ENCODE data around the gene RO60.
A peak's percentile ranks its signal among the peaks of the same experiment; 100 is the strongest.

RO60 gene

DNA sequence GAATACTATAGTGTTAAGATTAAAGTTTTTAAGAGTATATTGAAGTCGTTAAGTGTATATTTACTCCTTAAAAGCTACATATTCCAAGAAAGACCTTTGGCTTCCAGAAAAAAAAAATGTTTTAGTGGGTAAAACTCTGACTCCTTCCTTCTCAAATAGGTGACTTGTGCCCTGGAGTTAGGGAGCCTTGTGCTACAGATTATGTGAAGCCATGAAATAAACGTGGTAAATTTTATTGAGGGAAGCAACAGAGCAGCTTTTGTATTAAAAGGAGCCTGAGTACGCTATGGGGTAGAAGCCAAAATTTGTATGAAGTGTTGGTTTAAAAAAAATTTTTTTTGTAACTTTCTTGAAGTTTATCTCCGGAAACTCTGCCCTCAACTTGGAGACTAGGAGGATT, 994 bp downstream of the RO60 start:
- Histone ChIP-seq H3K9ac (ENCODE audit: low read depth in 1 of 2, low read length in 2 of 2) (peak overlapping the region; percentile 93 to 96), H3K27ac (ENCODE audit: low read depth in 2 of 2, low read length in 2 of 2) (peak overlapping the region; percentile 97), H3K4me3 (ENCODE audit: low read length in 2 of 2) (peak overlapping the region; percentile 90 to 97), H3K36me3 (ENCODE audit: control insufficient read depth in 2 of 2, insufficient read depth in 2 of 2, low read length in 2 of 2) (no peaks in the 10 kb centered on the region), H3K27me3 (ENCODE audit: control insufficient read depth in 2 of 2, insufficient read depth in 2 of 2, low read length in 2 of 2) (no peaks in the 10 kb centered on the region), H3K9me3 (ENCODE audit: control insufficient read depth in 2 of 2, low read length in 2 of 2) (no peaks in the 10 kb centered on the region), H3K4me1 (ENCODE audit: control insufficient read depth in 2 of 2, insufficient read depth in 2 of 2, low read length in 2 of 2) (peaks cover 9 to 18% of the 10 kb centered on the region in 2 donors)

- H3K36me3 ChIP-seq (ENCODE audit: control insufficient read depth in 2 of 2, insufficient read depth in 2 of 2, low read length in 2 of 2): no peaks in the 10 kb centered on the region
- H3K27ac ChIP-seq (ENCODE audit: low read depth in 2 of 2, low read length in 2 of 2): no peak overlapping the region
- H3K9ac ChIP-seq (ENCODE audit: low read depth in 1 of 2, low read length in 2 of 2): peak overlapping the region; percentile 93 to 96
- no peaks in the 10 kb centered on the region for H3K9me3 ChIP-seq (ENCODE audit: control insufficient read depth in 2 of 2, low read length in 2 of 2)
- H3K27me3 ChIP-seq (ENCODE audit: control insufficient read depth in 2 of 2, insufficient read depth in 2 of 2, low read length in 2 of 2): no peaks in the 10 kb centered on the region
- H3K4me1 ChIP-seq (ENCODE audit: control insufficient read depth in 2 of 2, insufficient read depth in 2 of 2, low read length in 2 of 2): peaks cover 9 to 18% of the 10 kb centered on the region in 2 donors
- peak overlapping the region in 1 of 2 donors; percentile 97 for H3K4me3 ChIP-seq (ENCODE audit: low read length in 2 of 2)
These were observed 1.5 kb downstream of the RO60 start for GRCh38 chr1:193060938-193061337.

DNA sequence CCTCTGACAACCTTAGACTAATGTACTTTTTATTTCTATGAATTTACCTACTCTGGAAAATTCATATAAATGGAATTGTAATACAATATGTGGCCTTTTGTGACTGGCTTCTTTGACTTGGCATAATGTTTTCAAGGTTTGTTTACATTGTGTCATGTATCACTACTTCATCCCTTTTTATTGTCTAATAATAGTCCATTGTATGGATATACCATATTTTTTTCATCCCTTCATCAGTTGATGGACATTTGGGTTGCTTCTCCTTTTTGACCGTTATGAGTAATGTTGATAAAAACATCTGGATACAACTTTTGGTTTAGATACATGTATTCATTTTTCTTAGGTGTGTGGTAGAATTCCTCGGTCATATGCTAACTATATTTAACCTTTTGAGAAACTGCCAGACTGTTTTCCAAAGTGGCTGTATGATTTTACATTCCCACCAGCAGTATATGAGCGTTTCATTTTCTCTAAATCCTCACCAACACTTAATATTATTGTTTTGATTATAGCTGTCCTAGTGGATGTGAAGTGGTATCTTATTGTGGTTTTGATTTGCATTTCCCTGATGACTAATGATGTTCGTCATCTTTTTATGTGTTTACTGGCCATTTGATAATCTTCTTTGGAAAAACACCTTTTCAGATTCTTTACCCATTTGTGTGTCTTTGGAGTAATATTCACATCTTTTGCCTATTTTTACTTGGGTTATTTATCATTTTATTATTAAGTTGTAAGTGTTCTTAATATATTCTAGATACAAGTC, 3.5 kb downstream of the RO60 start:
- Histone ChIP-seq H3K27me3 (ENCODE audit: control insufficient read depth in 2 of 2, insufficient read depth in 2 of 2, low read length in 2 of 2) (no peaks in the 10 kb centered on the region), H3K36me3 (ENCODE audit: control insufficient read depth in 2 of 2, insufficient read depth in 2 of 2, low read length in 2 of 2) (no peaks in the 10 kb centered on the region), H3K9ac (ENCODE audit: low read depth in 1 of 2, low read length in 2 of 2) (no peak overlapping the region), H3K4me3 (ENCODE audit: low read length in 2 of 2) (no peak overlapping the region), H3K4me1 (ENCODE audit: control insufficient read depth in 2 of 2, insufficient read depth in 2 of 2, low read length in 2 of 2) (peaks cover 9 to 18% of the 10 kb centered on the region in 2 donors), H3K9me3 (ENCODE audit: control insufficient read depth in 2 of 2, low read length in 2 of 2) (no peaks in the 10 kb centered on the region), H3K27ac (ENCODE audit: low read depth in 2 of 2, low read length in 2 of 2) (no peak overlapping the region)

GRCh38 chr1:193065954-193066353, 6.5 kb downstream of the RO60 start:
- Histone ChIP-seq H3K27me3 (ENCODE audit: control insufficient read depth in 2 of 2, insufficient read depth in 2 of 2, low read length in 2 of 2) (no peaks in the 10 kb centered on the region), H3K27ac (ENCODE audit: low read depth in 2 of 2, low read length in 2 of 2) (no peak overlapping the region), H3K9ac (ENCODE audit: low read depth in 1 of 2, low read length in 2 of 2) (no peak overlapping the region), H3K9me3 (ENCODE audit: control insufficient read depth in 2 of 2, low read length in 2 of 2) (no peaks in the 10 kb centered on the region), H3K4me3 (ENCODE audit: low read length in 2 of 2) (no peak overlapping the region), H3K36me3 (ENCODE audit: control insufficient read depth in 2 of 2, insufficient read depth in 2 of 2, low read length in 2 of 2) (peaks cover 0 to 4% of the 10 kb centered on the region in 2 donors), H3K4me1 (ENCODE audit: control insufficient read depth in 2 of 2, insufficient read depth in 2 of 2, low read length in 2 of 2) (peaks cover 2% of the 10 kb centered on the region in 2 donors)

- H3K27ac ChIP-seq (ENCODE audit: low read depth in 2 of 2, low read length in 2 of 2): no peak overlapping the region
- H3K36me3 ChIP-seq (ENCODE audit: control insufficient read depth in 2 of 2, insufficient read depth in 2 of 2, low read length in 2 of 2): peaks cover 0 to 4% of the 10 kb centered on the region in 2 donors
- H3K4me1 ChIP-seq (ENCODE audit: control insufficient read depth in 2 of 2, insufficient read depth in 2 of 2, low read length in 2 of 2): peaks cover 0 to 2% of the 10 kb centered on the region in 2 donors
- H3K27me3 ChIP-seq (ENCODE audit: control insufficient read depth in 2 of 2, insufficient read depth in 2 of 2, low read length in 2 of 2): no peaks in the 10 kb centered on the region
- no peaks in the 10 kb centered on the region for H3K9me3 ChIP-seq (ENCODE audit: control insufficient read depth in 2 of 2, low read length in 2 of 2)
- H3K4me3 ChIP-seq (ENCODE audit: low read length in 2 of 2): no peak overlapping the region
- H3K9ac ChIP-seq (ENCODE audit: low read depth in 1 of 2, low read length in 2 of 2): no peak overlapping the region
These were observed 7.2 kb downstream of the RO60 start for GRCh38 chr1:193066606-193067005.

DNA sequence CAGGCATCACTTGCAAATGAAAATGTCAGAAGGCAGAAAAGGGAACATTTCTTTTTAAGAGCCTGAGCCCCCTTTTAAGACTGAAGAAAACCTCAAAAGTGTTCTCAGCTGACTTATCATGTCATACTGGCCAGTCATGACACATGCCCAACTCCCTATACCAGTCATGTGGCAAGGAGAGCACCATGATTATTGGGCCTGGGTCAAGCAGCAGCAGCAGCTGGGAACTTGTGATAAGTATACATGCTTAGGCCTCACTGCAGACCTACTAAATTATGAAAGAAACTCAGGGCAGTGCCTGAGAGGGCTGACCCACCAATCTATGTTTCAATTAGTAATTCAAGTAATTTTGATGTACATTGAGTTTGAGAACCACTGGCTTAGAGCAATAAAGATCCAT, 8.6 kb downstream of the RO60 start:
- H3K4me3 ChIP-seq (ENCODE audit: low read length in 2 of 2): no peak overlapping the region
- H3K4me1 ChIP-seq (ENCODE audit: control insufficient read depth in 2 of 2, insufficient read depth in 2 of 2, low read length in 2 of 2): no peaks in the 10 kb centered on the region
- no peaks in the 10 kb centered on the region for H3K9me3 ChIP-seq (ENCODE audit: control insufficient read depth in 2 of 2, low read length in 2 of 2)
- no peak overlapping the region for H3K9ac ChIP-seq (ENCODE audit: low read depth in 1 of 2, low read length in 2 of 2)
- H3K27ac ChIP-seq (ENCODE audit: low read depth in 2 of 2, low read length in 2 of 2): no peak overlapping the region
- H3K27me3 ChIP-seq (ENCODE audit: control insufficient read depth in 2 of 2, insufficient read depth in 2 of 2, low read length in 2 of 2): no peaks in the 10 kb centered on the region
- H3K36me3 ChIP-seq (ENCODE audit: control insufficient read depth in 2 of 2, insufficient read depth in 2 of 2, low read length in 2 of 2): peaks cover 0 to 4% of the 10 kb centered on the region in 2 donors

DNA sequence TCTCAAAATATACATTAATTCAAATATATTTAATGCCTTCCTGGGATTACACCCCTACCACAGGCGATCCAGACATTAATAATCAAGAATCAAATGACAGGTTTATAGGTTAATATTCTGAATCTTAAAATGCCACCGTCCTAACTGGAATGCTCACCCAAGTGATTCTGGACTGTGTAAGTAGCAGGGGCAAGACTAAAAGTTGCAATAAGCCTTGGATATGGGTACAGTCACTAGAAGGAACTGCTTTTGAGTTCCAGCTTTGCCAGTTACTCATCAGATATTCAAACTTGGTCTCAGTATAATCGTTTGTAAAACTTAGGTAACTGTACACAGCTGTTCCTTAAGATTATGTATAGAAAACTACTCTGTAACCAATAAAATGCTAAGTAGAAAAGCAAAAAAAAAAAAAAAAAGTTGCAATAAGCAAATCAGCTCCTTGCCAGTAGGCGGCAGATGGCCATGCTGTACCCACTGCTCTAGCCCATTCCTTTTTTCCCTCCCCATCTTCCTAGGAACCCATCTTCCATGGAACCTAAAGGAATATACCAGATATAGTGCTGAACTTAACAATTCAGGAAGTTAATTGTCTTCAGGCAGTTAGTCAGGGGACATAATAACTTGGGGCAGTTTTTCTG, 10.5 kb downstream of the RO60 start:
- no peak overlapping the region for H3K27ac ChIP-seq (ENCODE audit: low read depth in 2 of 2, low read length in 2 of 2)
- no peaks in the 10 kb centered on the region for H3K27me3 ChIP-seq (ENCODE audit: control insufficient read depth in 2 of 2, insufficient read depth in 2 of 2, low read length in 2 of 2)
- no peak overlapping the region for H3K9ac ChIP-seq (ENCODE audit: low read depth in 1 of 2, low read length in 2 of 2)
- H3K36me3 ChIP-seq (ENCODE audit: control insufficient read depth in 2 of 2, insufficient read depth in 2 of 2, low read length in 2 of 2): peaks cover 0 to 4% of the 10 kb centered on the region in 2 donors
- H3K9me3 ChIP-seq (ENCODE audit: control insufficient read depth in 2 of 2, low read length in 2 of 2): no peaks in the 10 kb centered on the region
- no peaks in the 10 kb centered on the region for H3K4me1 ChIP-seq (ENCODE audit: control insufficient read depth in 2 of 2, insufficient read depth in 2 of 2, low read length in 2 of 2)
- no peak overlapping the region for H3K4me3 ChIP-seq (ENCODE audit: low read length in 2 of 2)

- Histone ChIP-seq H3K9ac (ENCODE audit: low read depth in 1 of 2, low read length in 2 of 2) (no peak overlapping the region), H3K4me3 (ENCODE audit: low read length in 2 of 2) (no peak overlapping the region), H3K27ac (ENCODE audit: low read depth in 2 of 2, low read length in 2 of 2) (no peak overlapping the region), H3K4me1 (ENCODE audit: control insufficient read depth in 2 of 2, insufficient read depth in 2 of 2, low read length in 2 of 2) (no peaks in the 10 kb centered on the region), H3K9me3 (ENCODE audit: control insufficient read depth in 2 of 2, low read length in 2 of 2) (no peaks in the 10 kb centered on the region), H3K27me3 (ENCODE audit: control insufficient read depth in 2 of 2, insufficient read depth in 2 of 2, low read length in 2 of 2) (no peaks in the 10 kb centered on the region), H3K36me3 (ENCODE audit: control insufficient read depth in 2 of 2, insufficient read depth in 2 of 2, low read length in 2 of 2) (peaks cover 0 to 4% of the 10 kb centered on the region in 2 donors)
These were observed 11.0 kb downstream of the RO60 start for GRCh38 chr1:193070386-193070753.

- no peaks in the 10 kb centered on the region for H3K27me3 ChIP-seq (ENCODE audit: control insufficient read depth in 2 of 2, insufficient read depth in 2 of 2, low read length in 2 of 2)
- H3K9ac ChIP-seq (ENCODE audit: low read depth in 1 of 2, low read length in 2 of 2): no peak overlapping the region
- H3K9me3 ChIP-seq (ENCODE audit: control insufficient read depth in 2 of 2, low read length in 2 of 2): no peaks in the 10 kb centered on the region
- H3K4me1 ChIP-seq (ENCODE audit: control insufficient read depth in 2 of 2, insufficient read depth in 2 of 2, low read length in 2 of 2): no peaks in the 10 kb centered on the region
- no peak overlapping the region for H3K27ac ChIP-seq (ENCODE audit: low read depth in 2 of 2, low read length in 2 of 2)
- H3K4me3 ChIP-seq (ENCODE audit: low read length in 2 of 2): no peak overlapping the region
- H3K36me3 ChIP-seq (ENCODE audit: control insufficient read depth in 2 of 2, insufficient read depth in 2 of 2, low read length in 2 of 2): peaks cover 0 to 4% of the 10 kb centered on the region in 2 donors
These were observed 11.5 kb downstream of the RO60 start for GRCh38 chr1:193070942-193071341.

DNA sequence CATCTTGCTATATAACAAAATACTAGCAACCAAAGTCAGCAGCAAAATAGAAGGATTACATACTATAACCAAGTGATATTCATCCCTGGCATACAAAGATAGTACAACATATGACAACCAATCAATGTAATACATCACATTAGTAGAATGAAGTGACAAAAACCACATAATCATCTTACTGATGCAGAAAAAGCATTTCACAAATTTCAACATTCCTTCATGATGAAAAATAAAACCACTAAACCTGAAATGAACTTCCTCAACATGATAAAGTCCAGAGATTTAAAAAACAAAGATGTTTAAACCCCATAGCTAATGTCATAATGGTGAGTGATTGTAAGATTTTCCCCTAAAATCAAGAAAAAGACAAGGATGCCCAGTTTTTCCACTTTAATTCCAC, 18.6 kb downstream of the RO60 start:
- no peaks in the 10 kb centered on the region for H3K4me1 ChIP-seq (ENCODE audit: control insufficient read depth in 2 of 2, insufficient read depth in 2 of 2, low read length in 2 of 2)
- H3K27ac ChIP-seq (ENCODE audit: low read depth in 2 of 2, low read length in 2 of 2): no peak overlapping the region
- H3K9ac ChIP-seq (ENCODE audit: low read depth in 1 of 2, low read length in 2 of 2): no peak overlapping the region
- H3K4me3 ChIP-seq (ENCODE audit: low read length in 2 of 2): no peak overlapping the region
- no peaks in the 10 kb centered on the region for H3K9me3 ChIP-seq (ENCODE audit: control insufficient read depth in 2 of 2, low read length in 2 of 2)
- H3K27me3 ChIP-seq (ENCODE audit: control insufficient read depth in 2 of 2, insufficient read depth in 2 of 2, low read length in 2 of 2): no peaks in the 10 kb centered on the region
- peaks cover 27% of the 10 kb centered on the region in 2 donors for H3K36me3 ChIP-seq (ENCODE audit: control insufficient read depth in 2 of 2, insufficient read depth in 2 of 2, low read length in 2 of 2)
